LNCaP clone FGC (cell line): ENCODE measurements around the gene CPN2.

Experiments
- DNase-seq: peaks from one replicate; pipeline ENCODE4 v3.0.0-alpha.2; 2011; ENCODE audit warnings: low read depth
- H3K4me3 ChIP-seq: 2 replicates; pipeline ENCODE4 v1.5.1; 2011; ENCODE audit warnings: mild to moderate bottlenecking, low read depth, low read length, control low read depth
- TF ChIP-seq, protein P1 (sequence below): IDR thresholded peaks from 2 replicates; pipeline ENCODE4 v1.5.1; 2012; ENCODE audit warnings: mild to moderate bottlenecking; ENCODE audit not compliant: control insufficient read depth, insufficient read depth; ENCODE audit errors: extremely low read depth

The CPN2 gene

DNA sequence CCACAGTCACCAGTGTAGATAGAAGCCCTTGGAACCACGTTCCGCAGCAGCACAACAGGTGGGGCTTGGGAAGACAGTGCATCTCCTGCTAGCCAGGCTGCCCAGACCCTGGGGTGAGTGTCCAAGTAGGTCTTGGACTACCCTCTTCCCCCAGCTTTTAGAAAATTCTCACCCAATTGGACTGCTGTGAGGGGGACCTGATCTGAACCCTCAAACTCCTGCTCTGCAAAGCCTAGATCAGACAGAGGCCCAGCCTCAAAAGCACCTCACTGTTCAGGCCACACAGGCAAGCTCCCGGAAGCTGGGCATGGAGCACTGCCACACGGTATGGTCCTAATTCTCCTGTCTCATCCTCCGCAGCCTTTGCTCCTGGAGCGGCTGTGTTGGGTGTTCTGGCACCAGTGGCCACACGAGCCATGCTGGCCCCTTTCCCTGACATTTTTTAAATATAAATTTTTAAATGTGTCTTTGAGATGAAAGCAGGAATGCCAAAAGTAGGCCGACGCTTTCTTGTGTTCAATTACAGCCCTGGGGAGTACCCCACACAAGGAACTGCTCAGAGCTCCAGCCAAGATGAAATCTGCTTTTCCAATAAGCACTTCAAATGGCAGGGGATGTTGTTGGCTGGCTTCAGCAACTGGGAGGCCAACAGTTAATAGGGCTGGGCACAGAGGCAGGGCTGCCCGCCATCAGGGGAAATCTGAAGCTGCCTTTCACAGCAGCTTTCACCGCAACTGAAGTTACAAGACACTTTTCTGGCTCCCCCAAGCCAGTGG, 40.9 kb downstream of the CPN2 start:
- DNase-seq, result no peak
- H3K4me3 ChIP-seq, result no peak overlapping the region
- TF ChIP-seq, protein P1, sequence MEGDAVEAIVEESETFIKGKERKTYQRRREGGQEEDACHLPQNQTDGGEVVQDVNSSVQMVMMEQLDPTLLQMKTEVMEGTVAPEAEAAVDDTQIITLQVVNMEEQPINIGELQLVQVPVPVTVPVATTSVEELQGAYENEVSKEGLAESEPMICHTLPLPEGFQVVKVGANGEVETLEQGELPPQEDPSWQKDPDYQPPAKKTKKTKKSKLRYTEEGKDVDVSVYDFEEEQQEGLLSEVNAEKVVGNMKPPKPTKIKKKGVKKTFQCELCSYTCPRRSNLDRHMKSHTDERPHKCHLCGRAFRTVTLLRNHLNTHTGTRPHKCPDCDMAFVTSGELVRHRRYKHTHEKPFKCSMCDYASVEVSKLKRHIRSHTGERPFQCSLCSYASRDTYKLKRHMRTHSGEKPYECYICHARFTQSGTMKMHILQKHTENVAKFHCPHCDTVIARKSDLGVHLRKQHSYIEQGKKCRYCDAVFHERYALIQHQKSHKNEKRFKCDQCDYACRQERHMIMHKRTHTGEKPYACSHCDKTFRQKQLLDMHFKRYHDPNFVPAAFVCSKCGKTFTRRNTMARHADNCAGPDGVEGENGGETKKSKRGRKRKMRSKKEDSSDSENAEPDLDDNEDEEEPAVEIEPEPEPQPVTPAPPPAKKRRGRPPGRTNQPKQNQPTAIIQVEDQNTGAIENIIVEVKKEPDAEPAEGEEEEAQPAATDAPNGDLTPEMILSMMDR, result no peak

DNA sequence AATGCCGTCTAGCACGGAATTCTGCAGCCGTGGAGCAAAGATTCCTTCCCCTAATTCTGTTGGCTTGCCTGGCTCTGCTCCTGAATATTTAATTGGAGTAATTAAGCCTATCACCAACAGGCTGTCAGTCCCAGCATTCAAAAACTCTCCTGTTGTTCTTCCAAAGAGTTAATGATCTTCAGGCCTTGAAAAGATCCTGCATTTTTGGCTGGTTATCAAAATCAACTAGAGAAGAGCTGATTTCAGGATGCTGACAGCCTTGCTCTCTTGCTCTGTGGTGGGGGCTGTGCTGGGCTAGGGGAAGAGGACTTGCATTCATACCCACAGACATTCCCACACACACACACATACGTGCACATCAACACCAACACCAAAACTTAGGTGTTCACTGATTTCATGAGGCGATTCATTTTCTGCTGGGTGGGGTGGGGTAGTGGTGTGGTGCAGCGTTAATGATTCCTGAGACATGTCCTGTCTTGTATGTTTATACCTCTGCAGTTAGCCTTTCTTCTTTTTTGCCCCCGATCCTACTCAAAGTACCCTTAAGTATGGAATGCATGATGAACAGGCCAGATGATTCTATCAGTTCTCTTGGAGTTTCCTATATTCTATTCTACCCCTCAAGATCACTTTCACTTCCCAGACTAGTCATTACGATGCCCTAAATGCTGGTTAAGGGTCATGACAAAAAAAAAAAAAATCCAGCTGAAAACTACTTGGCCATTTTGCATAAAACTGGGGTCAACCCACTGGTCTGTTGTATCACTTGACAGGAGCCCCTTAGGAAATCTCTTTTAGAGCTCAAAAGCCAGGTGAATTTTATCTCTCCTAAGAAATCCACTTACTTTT, 42.3 kb downstream of the CPN2 start:
- TF ChIP-seq, protein P1, result no peak
- no peak for DNase-seq
- no peak overlapping the region for H3K4me3 ChIP-seq

DNA sequence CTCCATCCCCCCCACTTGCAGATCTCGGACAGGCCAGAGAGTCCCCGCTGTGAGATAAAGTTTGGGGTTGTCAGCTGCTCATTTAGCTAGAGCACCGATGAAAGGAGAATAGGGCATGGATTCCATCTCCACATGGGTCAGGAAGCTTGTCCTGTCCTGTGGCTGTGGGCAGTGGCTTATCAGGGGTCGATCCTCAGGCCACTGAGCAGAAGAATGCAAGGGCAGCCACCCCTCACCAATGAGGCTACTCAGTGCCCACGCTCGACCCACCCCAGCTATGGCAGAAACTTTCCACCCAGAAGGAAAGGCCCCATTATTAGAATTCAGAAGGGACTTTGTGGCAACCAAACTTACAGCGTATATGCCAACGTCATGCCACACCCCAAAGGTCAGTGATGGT, 43.3 kb downstream of the CPN2 start:
- TF ChIP-seq, protein P1, result no peak
- H3K4me3 ChIP-seq, result no peak overlapping the region
- no peak for DNase-seq

DNA sequence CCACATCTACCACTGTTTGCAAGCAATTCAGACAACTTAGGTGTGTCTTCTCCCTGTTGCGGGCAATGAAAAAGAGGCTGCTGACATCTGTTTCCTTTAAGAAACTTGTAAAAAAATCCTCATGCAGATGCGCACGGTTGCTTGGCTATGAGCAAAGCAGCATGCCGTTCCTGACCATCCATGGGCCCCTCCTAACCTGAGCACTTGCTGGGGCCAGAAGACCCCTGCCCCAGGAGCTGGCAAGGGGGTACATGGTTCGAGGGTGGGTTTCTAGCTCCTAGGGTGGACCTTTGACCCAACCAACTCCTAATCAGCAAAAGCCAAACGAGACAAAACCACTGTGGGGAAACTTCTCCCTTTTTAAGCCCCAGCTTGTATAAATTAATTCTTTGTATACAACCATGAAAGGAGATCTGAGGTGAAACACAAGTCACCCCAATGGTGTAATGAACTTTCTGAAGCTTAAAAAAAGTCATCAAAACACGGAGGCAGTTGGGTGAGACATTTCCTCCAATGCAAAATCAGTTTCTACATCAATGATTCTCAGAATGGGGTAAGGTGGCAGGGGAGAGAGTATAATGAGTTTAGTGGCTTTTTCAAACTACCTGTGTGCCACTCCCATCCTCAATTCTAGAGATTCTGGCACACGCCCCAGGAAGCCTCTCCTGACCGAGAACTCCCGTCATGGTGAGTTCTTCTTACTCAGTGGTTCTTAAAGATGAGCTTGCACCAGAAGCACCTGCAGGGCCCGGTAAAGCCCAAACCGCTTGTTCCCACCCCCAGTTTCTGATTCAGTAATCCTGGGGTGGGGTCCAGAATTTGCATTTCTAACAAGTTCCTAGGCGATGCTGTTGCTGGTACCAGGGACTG, 44.1 kb downstream of the CPN2 start:
- H3K4me3 ChIP-seq, result no peak overlapping the region
- DNase-seq, result no peak
- TF ChIP-seq, protein P1, result no peak

DNA sequence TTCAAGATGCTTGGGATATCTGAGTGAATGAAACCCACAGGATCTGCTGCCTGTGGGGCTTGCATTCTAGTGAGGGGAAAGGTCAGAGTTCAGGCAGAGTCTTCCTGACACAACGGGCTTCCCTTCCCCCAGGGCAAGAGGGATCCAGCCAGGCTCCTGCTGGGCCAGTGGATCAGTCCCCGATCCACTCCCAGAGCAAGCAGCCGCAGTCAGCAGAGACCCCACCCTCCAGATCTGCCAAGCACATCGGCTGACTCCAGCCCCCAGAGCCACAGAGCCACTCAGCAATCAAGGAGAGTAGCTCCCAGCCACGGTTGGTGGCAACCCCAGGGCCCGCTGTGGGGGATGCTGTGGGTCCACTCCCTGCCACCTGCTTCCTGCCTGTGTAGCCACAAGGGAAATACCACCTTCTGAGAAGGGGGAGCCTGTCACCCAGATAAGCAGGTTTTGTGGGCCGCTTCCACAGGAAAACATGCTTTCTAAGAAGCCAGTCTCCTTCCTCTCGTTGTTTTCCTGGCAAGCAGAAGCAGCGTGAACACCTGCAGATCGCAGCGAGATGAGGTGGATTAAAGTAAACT, 44.9 kb downstream of the CPN2 start:
- TF ChIP-seq, protein P1, result no peak
- H3K4me3 ChIP-seq, result no peak overlapping the region
- DNase-seq, result no peak

DNA sequence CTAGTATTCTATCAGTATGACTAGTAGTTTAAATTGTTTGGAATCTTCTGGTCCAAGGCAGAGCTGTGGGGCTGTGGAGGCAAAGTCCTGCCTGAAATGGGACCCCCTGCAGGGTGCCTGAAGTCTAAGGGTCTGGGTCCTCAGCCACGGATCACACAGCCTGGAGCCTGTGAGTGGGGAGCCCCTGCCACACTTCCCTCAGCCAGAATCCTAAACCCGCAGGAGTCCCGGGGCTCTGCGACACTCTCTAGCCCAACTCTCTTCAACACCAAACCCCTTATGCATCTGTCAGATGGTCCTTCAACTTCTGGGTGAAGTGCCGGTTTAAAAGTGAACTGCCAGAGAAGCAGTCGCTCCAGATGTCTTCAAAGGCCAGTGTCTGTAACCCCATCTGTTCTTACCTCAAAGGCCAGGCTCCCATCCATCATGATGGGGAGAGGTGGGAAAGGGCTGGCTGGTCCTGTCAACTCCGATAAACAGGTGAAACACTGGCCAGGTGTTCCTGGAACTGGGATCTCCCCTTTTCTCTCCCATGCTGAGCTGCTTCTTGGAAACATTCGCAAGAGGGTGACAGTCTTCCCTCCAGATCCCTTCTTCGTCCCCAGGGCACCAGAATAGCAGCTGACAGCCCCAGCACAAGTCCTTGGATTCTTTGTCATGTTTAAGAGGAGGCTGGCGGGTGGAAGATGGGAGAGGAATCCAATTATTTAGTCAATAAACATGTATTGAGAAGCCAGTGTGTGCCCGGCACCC, 45.6 kb downstream of the CPN2 start:
- TF ChIP-seq, protein P1, result no peak
- H3K4me3 ChIP-seq, result no peak overlapping the region
- no peak for DNase-seq
